DMS153 treated with DMSO at 0.1 percent for 48 hours (cell line): ENCODE data around the gene FDXR.

ENCODE experiments used
- DNase-seq: peaks from one replicate; lab custom pipeline; 2025; ENCODE audit not compliant: unreplicated experiment; lab: John Stamatoyannopoulos, UW

Gene FDXR

GRCh38 chr17:74839990-74840852 lies 32.6 kb downstream of the FDXR start:
- DNase-seq: no peak

GRCh38 chr17:74838274-74838673 lies 34.5 kb downstream of the FDXR start:
- DNase-seq: no peak

GRCh38 chr17:74836691-74837467 lies 35.9 kb downstream of the FDXR start:
- no peak for DNase-seq

- no peak for DNase-seq
Measured at GRCh38 chr17:74836191-74836590, 36.6 kb downstream of the FDXR start.

GRCh38 chr17:74833501-74834377 lies 39.1 kb downstream of the FDXR start:
- DNase-seq: no peak

GRCh38 chr17:74832421-74832820 lies 40.4 kb downstream of the FDXR start:
- no peak for DNase-seq

GRCh38 chr17:74831444-74832146 lies 41.2 kb downstream of the FDXR start:
- no peak for DNase-seq

- DNase-seq: no peak
Measured at GRCh38 chr17:74830861-74831260, 41.9 kb downstream of the FDXR start.

- no peak for DNase-seq
Measured at GRCh38 chr17:74827800-74828199, 45.0 kb downstream of the FDXR start.

- DNase-seq: no peak
Measured at GRCh38 chr17:74825952-74826719, 46.7 kb downstream of the FDXR start.

- no peak for DNase-seq
Measured at GRCh38 chr17:74824961-74825627, 47.7 kb downstream of the FDXR start.

GRCh38 chr17:74822939-74823367 lies 49.8 kb downstream of the FDXR start:
- no peak for DNase-seq

- DNase-seq: no peak
Measured at GRCh38 chr17:74822335-74822938, 50.4 kb downstream of the FDXR start.

- no peak for DNase-seq
Measured at GRCh38 chr17:74821655-74822334, 51.0 kb downstream of the FDXR start.

GRCh38 chr17:74819801-74820436 lies 52.9 kb downstream of the FDXR start:
- DNase-seq: no peak

GRCh38 chr17:74818291-74818938 lies 54.4 kb downstream of the FDXR start:
- no peak for DNase-seq

GRCh38 chr17:74816905-74817620 lies 55.7 kb downstream of the FDXR start:
- DNase-seq: no peak
